Vagina (tissue), 2 donors: ENCODE measurements around the gene RAB37.

Source experiments
- POLR2A ChIP-seq, 2 donors: fragments of 450-650 bp; IDR thresholded peaks; one replicate each; pipeline ENCODE4 v1.6.1; 2017; ENCODE audit warnings: antibody characterized with exemption in 2 of 2, mild to moderate bottlenecking in 2 of 2, moderate library complexity in 2 of 2
- POLR2AphosphoS5 ChIP-seq, 2 donors: sonication (generic); formaldehyde crosslinking; IDR thresholded peaks; one replicate each; pipeline ENCODE4 v1.9.0; 2017; ENCODE audit warnings: antibody characterized with exemption in 2 of 2, mild to moderate bottlenecking in 2 of 2, low read depth in 1 of 2; ENCODE audit not compliant: insufficient read depth in 1 of 2

- TF ChIP-seq POLR2AphosphoS5 (IDR thresholded peaks at IDR 0.05; ENCODE audit: insufficient read depth in 1 of 2, low read depth in 1 of 2) (no peak), POLR2A (IDR thresholded peaks at IDR 0.05) (no peak)
Measured at GRCh38 chr17:74796866-74797265, 59.8 kb downstream of the RAB37 start.
